Measurements from ENCODE around the gene TLL1. TPM values are rescaled to one million over a fixed set of nuclear protein-coding genes. Genes with fewer than 3 reads are reported as not detected.

Gene TLL1
- total RNA-seq, 3 donors from 2014 or later = 4.0 to 11.5 (median 4.3) TPM

DNA sequence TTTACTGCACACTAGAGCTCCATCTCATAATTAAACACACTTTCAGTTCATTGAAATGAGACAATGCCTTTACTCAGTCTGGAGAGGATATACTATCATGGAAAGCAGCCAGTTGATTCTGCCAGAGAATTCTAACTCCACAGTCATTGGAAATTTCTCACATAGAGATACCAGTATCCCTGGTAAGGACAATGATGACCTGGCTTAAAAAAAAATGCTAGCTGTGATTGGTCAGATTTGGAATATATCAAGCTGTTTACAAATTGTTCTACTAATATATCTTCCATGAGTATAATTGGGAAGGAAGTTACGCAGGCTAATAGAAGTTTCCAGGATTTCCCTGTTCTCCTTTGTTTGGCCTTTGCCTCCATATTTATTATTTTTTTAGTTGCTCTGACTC is 34.5 kb upstream of the TLL1 start:
- H3K9me3 ChIP-seq = no peaks in the 10 kb centered on the region
- no peak overlapping the region for H3K4me3 ChIP-seq
- no peak overlapping the region for H3K27ac ChIP-seq
- intact Hi-C loops (cut with DNase I; ENCODE audit: low total_unique reads) = no loop called here
- TF ChIP-seq POLR2A (IDR thresholded peaks at IDR 0.05) (no peak), POLR2AphosphoS5 (IDR thresholded peaks at IDR 0.05) (no peak)
- TF ChIP-seq, protein P1, sequence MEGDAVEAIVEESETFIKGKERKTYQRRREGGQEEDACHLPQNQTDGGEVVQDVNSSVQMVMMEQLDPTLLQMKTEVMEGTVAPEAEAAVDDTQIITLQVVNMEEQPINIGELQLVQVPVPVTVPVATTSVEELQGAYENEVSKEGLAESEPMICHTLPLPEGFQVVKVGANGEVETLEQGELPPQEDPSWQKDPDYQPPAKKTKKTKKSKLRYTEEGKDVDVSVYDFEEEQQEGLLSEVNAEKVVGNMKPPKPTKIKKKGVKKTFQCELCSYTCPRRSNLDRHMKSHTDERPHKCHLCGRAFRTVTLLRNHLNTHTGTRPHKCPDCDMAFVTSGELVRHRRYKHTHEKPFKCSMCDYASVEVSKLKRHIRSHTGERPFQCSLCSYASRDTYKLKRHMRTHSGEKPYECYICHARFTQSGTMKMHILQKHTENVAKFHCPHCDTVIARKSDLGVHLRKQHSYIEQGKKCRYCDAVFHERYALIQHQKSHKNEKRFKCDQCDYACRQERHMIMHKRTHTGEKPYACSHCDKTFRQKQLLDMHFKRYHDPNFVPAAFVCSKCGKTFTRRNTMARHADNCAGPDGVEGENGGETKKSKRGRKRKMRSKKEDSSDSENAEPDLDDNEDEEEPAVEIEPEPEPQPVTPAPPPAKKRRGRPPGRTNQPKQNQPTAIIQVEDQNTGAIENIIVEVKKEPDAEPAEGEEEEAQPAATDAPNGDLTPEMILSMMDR (IDR thresholded peaks at IDR 0.05) = no peak
- H3K27me3 ChIP-seq = no peaks in the 10 kb centered on the region
- no peaks in the 10 kb centered on the region for H3K4me1 ChIP-seq
- H3K36me3 ChIP-seq = no peaks in the 10 kb centered on the region
- no peak for DNase-seq (ENCODE audit: low spot score in 2 of 2)

DNA sequence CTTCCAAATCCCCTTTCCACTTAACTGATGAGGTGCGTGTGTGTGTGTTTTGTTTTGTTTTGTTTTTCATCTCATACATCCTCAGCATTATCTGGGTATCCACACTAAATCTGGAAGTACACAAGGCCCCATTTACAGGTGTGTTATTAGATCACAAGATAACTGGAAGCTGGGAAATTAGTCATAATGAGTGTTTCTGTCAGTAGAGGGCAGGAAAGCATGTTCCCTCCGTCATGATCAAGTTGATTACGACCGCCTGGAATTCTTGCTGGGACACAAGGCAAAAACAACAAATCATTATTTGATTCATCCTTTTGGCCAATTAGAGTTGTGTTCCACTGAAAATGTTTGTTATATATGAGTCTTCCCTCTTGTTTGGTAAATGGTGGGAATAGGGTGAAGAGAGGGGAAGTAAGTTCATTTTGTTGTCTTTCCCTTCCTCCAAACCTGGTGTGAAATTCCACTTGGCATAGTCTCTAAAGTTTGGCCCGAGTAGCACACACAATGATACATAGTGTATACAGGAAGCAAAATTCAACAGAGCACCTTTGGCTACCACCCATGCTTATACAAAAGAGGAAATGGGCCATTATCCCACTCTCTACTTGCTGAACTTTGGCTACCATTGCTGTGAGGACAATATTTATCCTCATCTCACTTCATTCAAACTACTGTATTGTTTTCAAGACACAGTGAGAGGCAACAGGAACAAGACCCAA is 33.3 kb upstream of the TLL1 start:
- intact Hi-C loops (cut with DNase I; ENCODE audit: low total_unique reads) = no loop called here
- no peaks in the 10 kb centered on the region for H3K4me1 ChIP-seq
- no peaks in the 10 kb centered on the region for H3K27me3 ChIP-seq
- no peak for DNase-seq (ENCODE audit: low spot score in 2 of 2)
- peak overlapping the region; percentile 33 to 59 for H3K27ac ChIP-seq
- H3K9me3 ChIP-seq = no peaks in the 10 kb centered on the region
- H3K36me3 ChIP-seq = no peaks in the 10 kb centered on the region
- no peak overlapping the region for H3K4me3 ChIP-seq
- TF ChIP-seq POLR2A (IDR thresholded peaks at IDR 0.05) = no peak
- no peak for TF ChIP-seq POLR2AphosphoS5 (IDR thresholded peaks at IDR 0.05)
- TF ChIP-seq, protein P1 (IDR thresholded peaks at IDR 0.05) = no peak

DNA sequence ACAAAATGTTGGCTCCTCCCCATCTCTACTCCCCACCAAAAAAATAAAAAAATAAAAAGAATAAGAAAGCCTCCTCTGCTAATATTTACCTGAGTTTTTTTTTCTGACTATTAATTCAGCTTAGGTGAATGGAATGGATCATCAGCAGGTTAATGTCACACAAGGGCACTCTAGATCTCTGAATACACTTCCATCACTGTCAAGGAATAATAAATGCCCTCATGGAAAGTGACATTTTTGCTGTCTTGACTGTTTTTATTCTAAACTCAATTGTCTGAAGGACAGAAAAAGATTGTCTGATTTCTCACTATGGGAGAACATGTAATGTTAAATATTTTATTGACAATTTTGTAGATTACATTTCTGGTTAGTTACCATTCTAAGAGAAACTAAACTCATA is 30.4 kb upstream of the TLL1 start:
- TF ChIP-seq, protein P1 (IDR thresholded peaks at IDR 0.05) = no peak
- no peak for TF ChIP-seq POLR2A (IDR thresholded peaks at IDR 0.05)
- TF ChIP-seq POLR2AphosphoS5 (IDR thresholded peaks at IDR 0.05) = no peak
- Histone ChIP-seq H3K9me3 (no peaks in the 10 kb centered on the region), H3K36me3 (no peaks in the 10 kb centered on the region), H3K4me3 (no peak overlapping the region), H3K27me3 (no peaks in the 10 kb centered on the region), H3K27ac (no peak overlapping the region), H3K4me1 (no peaks in the 10 kb centered on the region)
- intact Hi-C loops (cut with DNase I; ENCODE audit: low total_unique reads) = no loop called here
- no peak for DNase-seq (ENCODE audit: low spot score in 2 of 2)

DNA sequence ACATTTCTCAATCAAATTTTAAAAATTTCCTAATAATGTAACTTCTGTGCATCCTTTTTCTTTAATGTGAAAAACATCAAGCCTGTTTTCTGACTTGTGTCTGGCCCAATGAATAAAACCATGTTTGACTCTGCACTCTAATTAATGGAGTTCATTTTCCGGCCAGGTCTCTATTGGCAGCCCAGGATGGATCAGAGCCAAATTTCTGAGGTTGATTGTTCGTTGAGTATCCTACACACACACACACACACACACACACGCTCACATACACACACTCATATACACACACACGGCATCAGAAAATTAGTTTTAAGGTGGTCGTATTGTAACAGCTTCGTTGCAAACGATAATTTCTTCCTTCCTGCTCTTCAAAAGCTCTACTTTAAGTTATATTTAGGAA is 28.9 kb upstream of the TLL1 start:
- no peak for DNase-seq (ENCODE audit: low spot score in 2 of 2)
- Histone ChIP-seq H3K9me3 (no peaks in the 10 kb centered on the region), H3K27ac (no peak overlapping the region), H3K4me1 (no peaks in the 10 kb centered on the region), H3K4me3 (no peak overlapping the region), H3K36me3 (no peaks in the 10 kb centered on the region), H3K27me3 (no peaks in the 10 kb centered on the region)
- intact Hi-C loops (cut with DNase I; ENCODE audit: low total_unique reads) = no loop called here
- TF ChIP-seq, protein P1 (IDR thresholded peaks at IDR 0.05) = no peak
- no peak for TF ChIP-seq POLR2A (IDR thresholded peaks at IDR 0.05)
- no peak for TF ChIP-seq POLR2AphosphoS5 (IDR thresholded peaks at IDR 0.05)

DNA sequence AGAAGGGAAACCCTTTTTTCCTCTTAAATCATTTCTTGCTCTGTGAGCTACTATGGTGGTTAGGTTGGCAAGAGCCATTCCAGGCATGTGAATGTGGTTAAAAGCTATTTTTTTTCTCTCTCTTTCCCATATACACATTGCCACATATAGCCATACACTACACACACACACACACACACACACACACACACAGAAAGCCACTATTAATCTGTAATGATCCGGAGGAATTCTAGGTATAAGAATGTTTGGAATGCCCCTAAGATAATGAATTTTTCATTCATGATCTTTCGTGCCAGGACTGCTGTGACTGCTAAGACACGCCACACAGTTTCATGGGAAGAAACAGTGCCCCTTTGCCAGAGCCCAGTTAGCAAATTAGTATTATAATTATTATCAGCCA is 21.8 kb upstream of the TLL1 start:
- H3K4me1 ChIP-seq = no peaks in the 10 kb centered on the region
- no peak for TF ChIP-seq POLR2AphosphoS5 (IDR thresholded peaks at IDR 0.05)
- intact Hi-C loops (cut with DNase I; ENCODE audit: low total_unique reads) = no loop called here
- no peaks in the 10 kb centered on the region for H3K36me3 ChIP-seq
- H3K27me3 ChIP-seq = no peaks in the 10 kb centered on the region
- no peak for DNase-seq (ENCODE audit: low spot score in 2 of 2)
- H3K9me3 ChIP-seq = no peaks in the 10 kb centered on the region
- H3K4me3 ChIP-seq = no peak overlapping the region
- no peak overlapping the region for H3K27ac ChIP-seq

Data from breast epithelium (tissue), 4 donors.